Stimulated activated CD4-positive, alpha-beta T cell treated with anti-CD3 and anti-CD28 coated beads, Interleukin-2, amount 100 ng/mL, for 4 hours (primary cell): Measurements from ENCODE around the gene CTIF.

Source experiments
- DNase-seq: peaks from one replicate; pipeline ENCODE4 v3.0.0-alpha.2; 2020; ENCODE audit warnings: low read depth

The CTIF gene

DNA sequence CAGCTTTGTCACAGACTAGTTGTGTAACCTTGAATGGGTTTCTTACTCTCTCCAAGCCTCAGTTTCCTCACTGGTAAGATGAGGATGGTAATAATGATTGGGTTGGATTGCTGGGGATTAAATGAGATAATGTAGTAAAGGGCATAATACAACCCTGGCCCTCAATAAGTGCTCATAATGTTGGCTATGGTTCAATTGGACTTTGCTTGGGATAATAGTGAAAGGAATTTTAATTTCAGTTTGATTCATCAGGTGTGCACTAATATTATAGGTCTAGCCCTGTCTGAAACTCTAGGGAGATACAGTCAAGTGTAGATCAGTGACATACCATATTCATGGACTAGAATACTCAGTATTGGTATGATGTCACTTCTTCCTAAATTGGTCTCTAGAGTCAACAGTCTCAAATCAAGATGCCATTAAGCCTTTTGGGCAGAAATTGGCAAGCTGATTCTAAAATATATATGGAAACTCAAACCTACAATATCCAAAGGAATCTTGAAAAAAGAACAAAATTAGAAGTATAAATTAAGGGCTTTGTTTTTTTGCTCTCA is 250.5 kb downstream of the CTIF start:
- DNase-seq: no peak

DNA sequence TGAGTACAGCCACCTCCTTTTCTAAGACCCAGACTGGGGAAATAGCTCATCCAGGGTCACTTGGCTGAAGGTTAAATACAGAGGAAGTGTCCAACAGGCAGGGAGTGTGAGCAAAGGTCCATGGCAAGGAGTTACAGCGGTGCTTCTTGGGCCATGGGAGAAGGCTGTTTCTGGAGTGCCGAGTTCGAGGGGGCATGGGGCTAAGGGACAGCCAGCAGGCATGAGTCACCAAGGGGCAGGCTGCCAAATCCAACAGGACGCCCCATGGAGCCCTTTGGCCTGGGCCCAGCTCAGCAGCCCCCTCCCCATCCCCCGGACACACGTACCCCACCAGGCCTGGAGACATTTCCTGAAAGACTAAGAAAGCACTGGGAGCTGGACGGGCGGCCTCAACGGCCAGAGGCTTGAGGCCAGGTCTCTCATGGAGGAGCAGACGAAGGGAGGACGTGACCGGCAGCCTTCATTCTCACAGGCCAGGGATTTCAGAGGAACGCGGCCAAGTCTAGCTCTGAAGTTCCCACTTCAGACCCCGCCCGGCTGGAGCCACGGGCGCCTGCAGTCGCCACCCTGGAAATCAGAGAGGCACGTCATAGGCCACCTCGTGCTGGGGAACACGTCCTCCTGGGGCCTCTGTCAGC is 251.5 kb downstream of the CTIF start:
- DNase-seq: no peak

DNA sequence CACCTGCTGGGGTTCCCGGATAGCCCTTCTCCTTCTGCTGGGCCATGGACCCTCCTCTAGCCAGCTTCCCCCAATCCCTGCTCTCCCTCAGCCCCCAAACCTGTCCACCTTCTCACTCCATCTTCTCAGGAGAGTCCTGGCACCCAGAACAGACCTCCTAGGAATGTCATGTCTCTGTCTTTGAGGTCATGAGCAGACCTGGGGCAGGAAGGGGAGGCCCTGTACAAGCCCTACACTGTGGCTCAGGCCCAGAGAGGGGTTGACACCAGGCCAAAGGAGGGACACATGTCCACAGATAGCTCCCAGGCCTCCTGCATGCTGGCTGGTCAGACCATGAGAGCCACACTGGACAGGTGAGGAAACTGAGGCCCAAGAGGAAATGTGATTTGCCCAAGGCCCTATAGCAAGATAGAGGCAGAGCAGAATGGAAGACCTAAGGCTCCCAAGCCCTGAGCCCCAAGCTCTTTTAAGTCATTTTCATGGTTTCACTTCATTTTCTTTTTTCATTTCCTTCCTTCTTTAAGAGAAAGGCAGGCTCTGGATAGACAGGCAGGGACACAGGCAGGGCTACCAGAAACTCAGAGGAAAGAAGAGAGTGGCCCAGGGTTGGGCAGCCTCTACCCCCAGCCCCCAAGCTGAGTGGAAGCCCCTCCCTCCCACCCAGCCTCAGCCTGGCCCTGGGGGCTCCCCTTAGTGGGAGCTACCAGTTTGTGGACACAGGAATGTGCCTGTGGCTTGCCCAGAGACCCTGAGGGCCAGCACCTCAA is 252.2 kb downstream of the CTIF start:
- no peak for DNase-seq

DNA sequence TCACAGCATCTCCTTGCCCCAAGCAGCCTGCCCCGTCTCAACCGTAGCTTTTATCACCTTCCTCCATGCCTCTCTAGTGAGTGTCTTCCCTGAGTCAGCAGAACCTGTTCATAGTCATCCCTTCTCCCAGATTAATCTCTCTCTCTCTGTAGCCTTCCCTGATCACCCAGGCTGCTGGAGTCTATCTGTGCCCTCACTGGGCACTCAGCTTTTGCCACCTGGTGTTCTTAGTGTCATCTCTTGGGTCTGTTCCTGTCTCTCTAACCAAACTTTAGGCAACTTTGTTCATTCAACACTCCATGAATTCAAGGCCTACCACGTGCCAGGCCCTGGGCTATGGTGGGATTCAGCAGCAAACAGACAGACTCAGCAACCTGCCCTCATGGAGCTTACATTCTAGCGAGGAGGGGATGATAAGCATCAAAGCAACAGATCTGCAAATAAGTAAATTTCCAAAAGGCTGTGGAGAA is 252.8 kb downstream of the CTIF start:
- no peak for DNase-seq

DNA sequence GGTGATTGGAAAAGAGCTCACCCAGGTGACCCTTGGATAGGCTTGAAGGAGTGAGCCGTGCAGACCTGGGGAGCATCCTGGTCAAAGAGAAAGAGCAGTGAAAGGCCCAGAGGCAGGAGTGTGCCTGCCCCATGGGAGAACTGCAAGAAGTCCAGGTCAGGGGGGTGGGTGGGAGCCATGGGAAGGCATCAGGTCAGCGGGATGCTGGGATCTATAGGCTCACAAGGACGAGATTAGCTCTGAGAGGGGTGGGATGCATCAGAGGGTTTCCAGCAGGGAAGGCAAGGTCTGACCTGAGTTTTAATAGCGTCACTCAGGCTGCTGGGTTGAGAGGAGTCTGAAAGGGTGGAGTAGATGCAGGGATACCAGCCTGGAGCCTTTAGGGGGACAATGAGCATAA is 253.3 kb downstream of the CTIF start:
- DNase-seq: no peak

DNA sequence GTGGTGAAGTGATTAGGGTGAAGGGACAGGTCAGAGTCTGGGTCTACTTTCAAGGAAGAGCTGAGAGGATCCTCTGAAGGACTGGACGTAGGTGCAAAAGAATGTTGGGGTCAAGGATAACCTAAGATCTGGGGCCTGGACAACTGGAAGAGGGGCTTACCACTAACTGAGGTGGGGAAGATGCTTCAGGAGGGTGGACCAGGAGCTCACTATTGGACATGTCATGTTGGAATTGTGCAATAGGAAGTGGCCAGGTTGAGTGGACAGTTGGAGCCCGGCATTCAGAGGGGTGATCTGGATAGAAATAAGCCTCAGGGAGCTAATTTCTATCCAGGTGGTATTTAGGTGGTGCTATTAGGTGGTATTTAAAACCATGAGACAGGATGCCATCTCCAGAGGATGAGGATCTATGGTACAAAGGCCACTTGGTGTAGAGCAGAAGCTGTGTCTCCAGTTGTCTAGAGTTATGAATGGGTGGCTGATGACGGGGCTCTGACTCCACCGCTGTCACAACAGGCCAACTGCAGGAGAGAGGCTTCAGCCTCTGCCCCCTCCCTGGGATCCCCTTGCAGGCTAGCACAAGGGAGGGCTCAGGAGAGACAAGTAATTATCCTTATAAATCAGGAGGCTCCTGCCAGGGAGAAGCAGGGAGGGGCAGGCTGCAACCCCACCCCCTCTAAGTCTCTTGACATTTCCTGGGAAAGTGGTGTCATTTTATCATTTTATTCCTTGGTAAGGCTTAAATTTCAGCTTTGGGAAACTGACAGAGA is 254.0 kb downstream of the CTIF start:
- DNase-seq: no peak

DNA sequence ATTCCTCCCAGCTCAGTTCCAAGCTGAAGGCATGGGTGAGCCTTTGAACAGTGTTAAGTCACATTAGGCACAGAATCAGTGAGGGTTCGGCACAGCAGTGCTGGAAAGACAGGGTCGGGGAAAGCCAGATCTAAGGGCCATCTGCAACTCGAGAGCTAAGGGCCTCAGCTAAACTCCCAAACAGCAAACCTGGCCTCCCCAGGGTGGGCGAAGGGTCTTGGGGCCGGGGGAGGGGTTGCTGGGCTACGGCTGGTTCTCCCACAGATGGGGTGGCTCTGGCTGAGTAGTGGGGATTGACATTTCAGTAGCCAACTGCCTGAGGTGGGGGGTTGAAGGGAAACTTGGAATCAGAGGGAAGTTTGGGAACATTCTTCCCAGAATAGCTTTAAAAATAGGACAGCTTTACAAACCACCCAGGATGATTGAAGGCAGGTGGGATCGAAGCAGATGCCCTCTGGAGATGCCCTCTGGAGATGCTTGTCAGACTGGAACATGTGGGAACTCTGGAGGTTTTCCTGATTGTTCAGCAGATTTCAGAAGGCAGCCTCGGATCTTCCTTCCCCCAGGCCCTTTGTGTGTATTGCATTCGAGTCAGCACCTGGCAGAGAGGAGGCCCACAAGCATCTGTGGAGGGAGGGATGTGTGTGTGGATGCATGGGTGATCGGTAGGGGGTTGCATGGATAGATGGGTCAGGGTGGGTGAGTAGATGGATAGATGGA is 255.6 kb downstream of the CTIF start:
- no peak for DNase-seq

DNA sequence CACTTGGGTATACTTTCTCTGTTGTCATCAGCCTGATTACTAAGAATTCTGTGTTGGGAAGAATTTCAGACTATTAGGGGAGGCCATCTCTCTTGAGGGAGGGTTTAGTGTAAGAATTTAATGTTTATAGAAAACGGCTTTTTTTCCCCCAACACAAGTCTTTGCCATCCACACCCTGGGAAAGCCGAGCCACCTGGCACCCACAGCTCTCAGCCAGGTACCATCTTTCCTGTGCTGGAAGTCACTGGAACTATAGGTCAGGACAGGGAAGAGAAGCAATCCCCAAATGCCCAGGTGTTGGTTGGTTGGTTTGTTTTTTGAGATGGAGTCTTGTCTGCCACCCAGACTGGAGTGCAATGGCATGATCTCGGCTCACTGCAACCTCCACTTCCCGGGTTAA is 256.9 kb downstream of the CTIF start:
- DNase-seq: no peak

DNA sequence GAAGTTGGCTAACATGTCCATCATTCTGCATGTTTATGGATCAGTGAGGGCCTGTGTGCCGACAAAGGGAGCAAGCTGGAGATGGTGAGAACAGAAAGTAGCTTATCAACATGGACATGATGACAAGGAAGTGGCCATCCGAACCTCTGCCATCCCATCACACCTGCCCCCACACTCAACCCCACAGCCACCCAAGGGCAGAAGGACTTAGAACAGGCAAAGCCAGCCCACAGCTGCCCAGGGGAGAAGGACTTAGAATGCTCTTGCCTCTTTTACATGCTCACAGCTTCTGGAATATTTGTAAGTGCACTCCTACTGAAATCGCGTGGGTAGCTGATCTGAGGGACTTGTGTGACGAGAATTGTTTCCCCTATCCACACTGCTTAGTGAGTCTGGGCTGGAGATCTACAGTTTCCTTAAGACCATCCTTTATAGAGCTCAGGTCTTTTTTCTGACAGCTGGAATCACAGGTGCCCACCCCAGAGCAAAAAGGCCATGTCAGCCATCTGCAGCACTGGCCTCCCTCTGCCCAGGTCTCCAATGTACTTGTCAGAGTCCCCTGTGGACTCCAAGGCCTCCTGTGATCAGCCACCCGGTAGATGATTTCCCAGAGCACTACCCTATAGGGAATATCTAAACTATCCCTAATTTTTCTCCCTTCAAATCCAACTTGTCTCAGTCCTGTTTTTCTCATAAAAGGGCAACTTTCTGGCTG is 257.8 kb downstream of the CTIF start:
- DNase-seq: no peak

DNA sequence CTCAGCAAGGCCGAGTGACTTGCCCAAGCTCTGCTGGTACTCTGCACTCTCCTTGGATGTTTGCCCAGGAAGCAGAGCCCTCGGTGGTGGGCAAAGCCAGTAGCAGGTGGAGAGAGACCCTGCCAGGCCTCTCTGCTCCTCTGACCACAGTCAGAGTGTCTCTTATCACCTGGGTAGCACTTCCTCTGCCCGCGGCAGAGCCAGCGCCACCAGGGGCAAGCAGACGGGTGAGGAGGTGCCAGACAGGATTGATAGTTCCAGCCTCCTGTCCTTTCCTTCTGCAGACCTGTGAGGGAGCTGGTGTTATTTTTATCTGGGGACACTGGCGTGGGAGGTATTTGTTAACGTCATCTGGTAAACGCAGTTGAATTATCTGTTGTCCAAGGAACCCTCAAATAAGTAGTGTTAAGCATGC is 259.0 kb downstream of the CTIF start:
- DNase-seq: no peak

DNA sequence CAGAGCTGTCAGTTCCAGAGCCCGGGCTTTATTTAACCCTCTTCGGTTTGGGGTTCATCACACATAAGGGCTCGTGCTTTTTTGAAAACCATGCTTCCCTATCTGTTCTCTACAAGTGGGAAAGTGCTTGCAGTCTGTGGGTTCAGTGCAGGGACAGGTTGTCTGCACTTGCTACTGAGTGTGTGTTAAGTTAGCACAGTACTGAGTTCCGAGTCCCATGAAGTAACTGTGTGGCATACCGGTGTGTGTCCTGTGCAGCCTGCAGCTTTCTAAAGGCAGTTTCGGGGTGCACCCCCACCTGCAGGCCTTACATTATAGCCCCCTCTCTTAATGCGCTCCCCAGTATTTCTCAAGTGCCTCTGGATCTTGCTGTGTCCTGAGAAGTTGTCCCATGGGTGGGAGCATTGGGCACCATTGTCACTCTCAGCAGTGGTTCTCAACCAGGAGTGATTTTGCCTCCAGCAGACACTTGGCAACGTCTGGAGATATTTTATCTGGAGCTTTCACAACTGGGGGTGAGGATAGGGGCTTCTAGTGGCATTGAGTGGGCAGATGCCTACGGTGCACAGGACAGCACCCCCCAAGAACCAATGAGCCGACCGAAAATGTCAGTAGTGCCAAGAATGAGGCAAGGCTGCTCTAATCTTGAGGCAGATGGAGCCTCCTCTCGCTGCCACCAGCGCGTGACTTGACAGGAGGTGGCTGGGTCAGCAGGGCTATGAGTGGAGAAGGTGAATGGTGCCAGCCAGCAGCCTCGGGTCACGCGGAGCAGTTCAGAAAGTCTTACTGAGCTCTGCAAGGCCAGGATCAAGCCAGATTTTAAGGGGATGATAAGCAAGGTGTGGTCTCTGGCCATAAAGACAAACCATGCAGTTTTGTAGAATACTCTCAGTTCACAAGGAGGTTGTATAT is 259.8 kb downstream of the CTIF start:
- DNase-seq: no peak

DNA sequence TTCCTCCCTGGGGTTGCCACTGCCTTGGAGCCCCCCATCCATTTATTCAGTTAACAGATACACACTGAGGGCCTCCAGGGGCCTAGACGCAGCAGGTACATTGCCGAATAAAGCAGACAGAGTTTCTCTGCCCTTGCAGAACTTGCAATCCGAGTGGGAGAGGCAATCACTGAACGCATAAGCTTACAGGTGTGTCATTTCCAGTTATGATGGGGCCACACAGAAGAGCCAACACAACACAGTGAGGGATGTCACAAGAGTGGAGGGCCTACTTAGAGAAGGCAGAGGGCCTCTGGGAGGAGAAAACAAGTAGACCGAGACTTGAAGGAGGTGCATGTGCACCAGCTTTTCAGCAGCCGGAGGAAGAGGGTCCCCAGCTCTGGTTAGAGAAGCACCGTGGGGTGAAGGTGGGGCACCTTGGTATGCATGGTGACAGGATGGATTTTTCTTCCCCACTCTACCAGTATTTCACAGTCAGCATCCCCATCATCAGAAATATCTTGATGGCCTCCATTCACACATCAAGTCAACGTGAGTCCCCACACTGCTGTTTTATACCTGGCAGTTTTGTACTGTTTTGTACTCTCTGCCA is 261.0 kb downstream of the CTIF start:
- DNase-seq: no peak

DNA sequence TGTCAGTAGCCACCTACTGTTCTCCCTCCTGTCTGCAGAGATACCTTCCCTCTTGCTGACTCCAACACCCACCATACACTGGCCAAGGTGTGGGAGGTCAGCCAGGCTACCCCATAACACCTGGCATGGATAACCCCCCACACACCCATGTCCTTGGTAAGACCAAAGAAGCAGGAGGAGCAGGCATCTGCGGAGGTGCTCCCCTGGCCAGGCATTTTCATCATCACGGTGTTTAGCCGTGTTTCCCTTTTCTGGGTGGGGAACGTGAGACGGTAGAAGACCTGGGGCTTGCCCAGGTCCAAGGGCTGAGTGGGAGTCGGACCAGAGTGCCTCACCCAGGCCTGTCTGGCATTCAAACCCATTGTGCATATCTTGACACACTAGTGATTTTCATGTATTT is 261.6 kb downstream of the CTIF start:
- no peak for DNase-seq

DNA sequence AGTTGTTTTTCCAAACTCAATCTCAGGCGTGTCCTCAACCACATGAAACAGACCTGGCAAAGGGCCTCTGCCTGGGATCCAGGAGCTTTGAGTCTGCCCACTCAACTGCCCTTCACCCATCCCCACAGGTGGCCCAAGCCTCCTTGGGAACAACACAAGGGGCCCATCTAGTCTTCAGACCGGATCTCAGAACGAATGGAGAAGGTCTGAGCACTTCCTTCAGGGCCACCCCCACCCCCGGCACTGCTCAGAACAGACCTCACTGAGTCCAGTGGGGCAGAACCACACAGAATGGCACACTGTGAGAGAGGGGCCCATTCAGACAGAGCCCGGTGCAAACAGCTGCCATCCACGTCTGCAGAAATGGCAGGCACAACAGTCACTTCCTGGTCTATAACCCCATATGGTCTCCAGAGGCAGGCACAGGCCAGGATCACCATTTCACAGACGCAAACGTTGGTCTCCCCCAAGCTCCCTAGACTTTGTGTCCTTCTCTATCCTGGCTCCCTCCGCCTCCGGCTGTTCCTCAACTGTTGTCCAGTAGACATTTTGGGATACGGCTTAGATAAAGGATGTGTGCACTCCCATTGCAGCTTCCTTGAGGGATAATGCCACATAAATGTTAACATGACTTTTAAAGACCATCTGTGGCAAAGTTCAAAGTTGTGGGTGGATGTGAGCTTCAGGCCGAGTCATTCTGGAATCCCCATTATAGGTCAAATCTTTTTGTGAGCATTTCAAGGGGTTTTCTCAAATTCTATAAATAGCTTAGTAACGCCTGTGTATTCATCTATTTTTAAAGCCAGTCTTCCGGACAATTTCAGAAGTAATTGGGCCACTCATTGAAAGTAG is 262.3 kb downstream of the CTIF start:
- DNase-seq: no peak

DNA sequence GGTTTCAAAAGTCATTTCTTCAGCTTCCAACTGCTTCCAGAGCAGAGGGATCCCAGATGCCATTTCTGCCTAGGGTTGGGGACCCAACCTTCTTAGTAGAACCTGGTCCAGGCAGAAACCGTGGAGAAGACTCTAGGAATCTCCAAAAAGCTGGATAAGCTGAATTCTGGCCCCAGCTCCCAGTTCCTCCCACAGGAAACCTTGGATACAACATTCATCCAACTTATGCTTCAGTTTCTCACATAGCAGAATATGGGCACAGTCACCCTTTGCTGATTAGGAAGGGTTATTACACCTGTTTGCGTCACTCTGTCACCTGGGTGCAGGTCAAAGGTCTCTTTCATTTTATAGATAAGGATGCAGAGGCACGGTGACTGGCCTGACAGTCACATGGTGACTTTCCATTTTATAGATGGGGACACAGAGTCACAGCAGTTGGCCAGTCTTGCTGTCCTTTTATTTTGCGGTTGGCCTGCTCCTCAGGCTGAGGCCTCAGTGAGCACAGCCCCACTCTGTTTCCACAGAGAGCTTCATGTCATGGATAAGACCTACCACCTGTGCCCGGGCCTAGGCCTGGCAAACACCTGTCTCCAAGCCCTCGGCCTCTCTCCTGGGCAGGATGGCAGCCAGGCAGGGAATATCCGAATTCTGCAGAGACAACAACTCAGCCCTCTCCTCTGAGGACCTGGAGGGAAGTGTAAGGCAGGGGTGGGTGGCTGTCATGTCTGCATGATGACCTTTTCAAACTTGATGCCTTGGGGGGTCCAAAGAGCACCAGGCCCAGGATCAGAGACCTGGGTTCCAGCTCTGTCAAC is 263.1 kb downstream of the CTIF start:
- DNase-seq: no peak

DNA sequence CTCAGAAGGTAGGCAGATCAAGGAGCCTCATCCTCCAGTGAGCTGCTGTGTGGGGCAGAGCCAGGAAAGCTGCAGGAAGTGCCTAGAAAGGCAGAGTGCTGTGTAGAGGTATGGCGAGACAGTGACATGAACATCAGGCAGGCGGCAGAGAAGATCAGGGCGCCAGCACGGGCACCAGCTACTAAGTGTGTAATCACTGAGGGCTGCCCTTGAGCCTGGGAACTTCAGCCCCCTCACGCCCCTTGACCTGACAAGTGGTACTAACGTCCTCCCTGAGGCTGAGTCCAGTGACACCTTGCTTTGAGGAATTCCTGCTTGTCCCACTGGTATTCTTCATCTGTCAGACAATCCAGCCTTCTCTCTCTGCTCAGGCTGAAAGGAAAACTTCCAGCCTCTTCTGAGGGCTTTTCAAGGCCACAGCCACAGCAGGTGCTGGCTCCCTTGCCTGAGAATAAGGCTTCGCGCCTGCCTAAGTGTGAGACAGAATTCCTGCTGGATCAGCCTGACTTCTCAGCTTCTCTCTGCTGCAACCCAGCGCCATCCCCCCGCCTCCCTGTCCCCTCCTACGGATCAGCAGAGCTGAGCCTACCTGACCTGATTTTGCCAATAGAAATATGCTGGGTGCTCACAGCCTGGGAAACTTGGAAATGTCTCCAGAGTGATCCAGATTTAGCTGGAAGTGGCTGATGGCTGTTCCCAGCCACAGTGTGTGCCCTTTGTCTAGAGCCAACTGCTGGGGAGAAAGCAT is 263.9 kb downstream of the CTIF start:
- DNase-seq: no peak

DNA sequence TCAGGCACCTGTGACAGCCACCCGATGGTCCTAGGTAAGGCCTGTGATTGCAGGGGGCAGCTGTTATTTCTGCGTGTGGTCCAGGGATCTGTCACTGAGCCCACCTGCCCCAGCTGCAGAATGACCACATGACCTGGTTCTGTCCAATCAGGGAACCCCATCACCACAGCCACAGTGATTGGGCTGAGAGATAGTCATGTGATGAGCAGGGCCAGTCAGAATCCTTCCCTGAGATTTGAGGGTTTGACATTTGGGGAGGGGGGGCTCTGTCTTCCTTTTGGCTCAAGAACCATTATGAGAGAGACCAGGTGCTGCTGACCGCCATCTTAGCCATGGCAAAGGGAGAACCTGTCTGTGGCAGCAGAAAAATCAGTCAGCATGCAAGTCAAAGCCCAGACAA is 264.7 kb downstream of the CTIF start:
- no peak for DNase-seq
